ENCODE results near the gene MPL. TPM values are rescaled to one million over a fixed set of nuclear protein-coding genes. Genes with fewer than 3 reads are reported as not detected.

MPL gene
- polyA plus RNA-seq, 1 donor, result 0.21 TPM

GRCh38 chr1:43325381-43325780 is 12.2 kb upstream of the MPL start:
- Histone ChIP-seq H3K27ac (ENCODE audit: low read length) (no peak overlapping the region), H3K9me3 (ENCODE audit: control insufficient read depth, low read depth, low read length) (peaks cover 8% of the 10 kb centered on the region), H3K27me3 (ENCODE audit: control insufficient read depth, insufficient read depth, low read length) (no peaks in the 10 kb centered on the region), H3K36me3 (ENCODE audit: control insufficient read depth, insufficient read depth, low read length) (no peaks in the 10 kb centered on the region), H3K4me3 (ENCODE audit: low read length) (no peak overlapping the region), H3K4me1 (ENCODE audit: control insufficient read depth, insufficient read depth, low read length) (peaks cover 5% of the 10 kb centered on the region)
- DNase-seq, result no peak

- DNase-seq, result no peak
- no peak overlapping the region for H3K27ac ChIP-seq (ENCODE audit: low read length)
- no peaks in the 10 kb centered on the region for H3K36me3 ChIP-seq (ENCODE audit: control insufficient read depth, insufficient read depth, low read length)
- no peak overlapping the region for H3K4me3 ChIP-seq (ENCODE audit: low read length)
- no peaks in the 10 kb centered on the region for H3K27me3 ChIP-seq (ENCODE audit: control insufficient read depth, insufficient read depth, low read length)
- H3K4me1 ChIP-seq (ENCODE audit: control insufficient read depth, insufficient read depth, low read length), result peaks cover 6% of the 10 kb centered on the region
- peaks cover 8% of the 10 kb centered on the region for H3K9me3 ChIP-seq (ENCODE audit: control insufficient read depth, low read depth, low read length)
- WGBS (ENCODE audit: insufficient coverage, low lambda C conversion rate), result no CpG with 5 or more reads among the region's 1 CpG
Measured at GRCh38 chr1:43327549-43328292, 9.9 kb upstream of the MPL start.

DNA sequence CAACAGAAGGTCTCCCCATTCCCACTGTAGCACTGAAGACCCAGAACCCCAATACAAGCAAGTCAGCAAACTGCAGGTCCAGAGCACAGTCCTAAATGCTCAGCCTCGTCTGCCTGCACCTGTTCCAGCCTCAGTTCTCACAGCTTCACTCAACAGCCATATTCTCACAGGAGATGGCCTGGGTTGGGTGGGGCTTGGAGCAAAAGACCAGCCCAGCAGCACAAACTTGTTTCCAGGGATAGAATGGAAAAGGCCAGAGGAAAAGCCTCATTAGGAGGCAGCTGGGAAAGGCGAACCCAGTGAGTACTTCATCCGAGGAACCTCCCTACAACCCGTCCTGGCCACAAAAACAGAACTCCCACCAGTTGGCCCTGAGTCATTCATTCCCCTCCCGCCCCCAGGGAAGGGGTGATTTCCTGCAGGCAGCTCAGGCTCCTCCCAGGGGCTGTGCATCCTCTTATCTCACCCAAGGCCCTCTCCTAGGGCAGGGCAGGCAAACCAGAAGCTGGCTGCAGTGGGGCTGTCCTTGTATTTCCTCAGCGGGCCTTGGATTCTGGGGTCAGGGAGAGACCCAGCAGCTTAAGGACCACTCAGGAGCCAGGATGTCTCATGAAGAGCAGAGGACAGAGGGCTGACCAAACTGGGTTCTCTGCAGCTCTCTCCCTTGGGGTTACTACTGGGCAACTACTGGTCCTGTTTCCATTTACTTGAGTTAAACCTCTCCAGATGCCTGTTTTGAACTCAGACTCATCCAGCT is 7.4 kb upstream of the MPL start:
- Histone ChIP-seq H3K4me3 (ENCODE audit: low read length) (no peak overlapping the region), H3K36me3 (ENCODE audit: control insufficient read depth, insufficient read depth, low read length) (no peaks in the 10 kb centered on the region), H3K27ac (ENCODE audit: low read length) (no peak overlapping the region), H3K27me3 (ENCODE audit: control insufficient read depth, insufficient read depth, low read length) (no peaks in the 10 kb centered on the region), H3K9me3 (ENCODE audit: control insufficient read depth, low read depth, low read length) (peaks cover 6% of the 10 kb centered on the region), H3K4me1 (ENCODE audit: control insufficient read depth, insufficient read depth, low read length) (peaks cover 6% of the 10 kb centered on the region)
- DNase-seq, result peak in 1 of 2 donors; percentile 52
- WGBS (ENCODE audit: insufficient coverage, low lambda C conversion rate), result no CpG with 5 or more reads among the region's 6 CpGs

DNA sequence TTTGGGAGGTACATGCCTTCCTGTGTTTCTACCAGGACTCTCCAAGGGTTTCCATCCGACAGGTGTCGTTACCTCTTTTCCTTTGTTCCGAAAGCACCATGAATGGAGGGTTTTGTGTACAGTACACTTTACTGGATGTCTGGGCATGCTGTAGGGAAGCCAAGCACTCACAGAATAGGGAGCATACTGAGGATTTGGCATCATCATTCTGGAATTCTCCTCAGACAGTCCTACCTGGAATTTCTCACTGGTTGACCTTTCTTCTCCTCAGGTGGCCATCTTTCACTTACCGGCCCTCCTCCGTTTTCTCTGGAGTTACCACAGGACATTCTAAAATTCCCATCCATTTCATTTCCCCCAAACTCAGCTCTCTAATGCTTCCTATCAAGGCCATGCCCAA is 5.9 kb upstream of the MPL start:
- H3K36me3 ChIP-seq (ENCODE audit: control insufficient read depth, insufficient read depth, low read length), result no peaks in the 10 kb centered on the region
- H3K27ac ChIP-seq (ENCODE audit: low read length), result no peak overlapping the region
- no peak overlapping the region for H3K4me3 ChIP-seq (ENCODE audit: low read length)
- peaks cover 6% of the 10 kb centered on the region for H3K4me1 ChIP-seq (ENCODE audit: control insufficient read depth, insufficient read depth, low read length)
- 100% methylated on average over 1 of the region's 5 CpGs for WGBS (ENCODE audit: insufficient coverage, low lambda C conversion rate)
- no peaks in the 10 kb centered on the region for H3K9me3 ChIP-seq (ENCODE audit: control insufficient read depth, low read depth, low read length)
- H3K27me3 ChIP-seq (ENCODE audit: control insufficient read depth, insufficient read depth, low read length), result no peaks in the 10 kb centered on the region
- no peak for DNase-seq

DNA sequence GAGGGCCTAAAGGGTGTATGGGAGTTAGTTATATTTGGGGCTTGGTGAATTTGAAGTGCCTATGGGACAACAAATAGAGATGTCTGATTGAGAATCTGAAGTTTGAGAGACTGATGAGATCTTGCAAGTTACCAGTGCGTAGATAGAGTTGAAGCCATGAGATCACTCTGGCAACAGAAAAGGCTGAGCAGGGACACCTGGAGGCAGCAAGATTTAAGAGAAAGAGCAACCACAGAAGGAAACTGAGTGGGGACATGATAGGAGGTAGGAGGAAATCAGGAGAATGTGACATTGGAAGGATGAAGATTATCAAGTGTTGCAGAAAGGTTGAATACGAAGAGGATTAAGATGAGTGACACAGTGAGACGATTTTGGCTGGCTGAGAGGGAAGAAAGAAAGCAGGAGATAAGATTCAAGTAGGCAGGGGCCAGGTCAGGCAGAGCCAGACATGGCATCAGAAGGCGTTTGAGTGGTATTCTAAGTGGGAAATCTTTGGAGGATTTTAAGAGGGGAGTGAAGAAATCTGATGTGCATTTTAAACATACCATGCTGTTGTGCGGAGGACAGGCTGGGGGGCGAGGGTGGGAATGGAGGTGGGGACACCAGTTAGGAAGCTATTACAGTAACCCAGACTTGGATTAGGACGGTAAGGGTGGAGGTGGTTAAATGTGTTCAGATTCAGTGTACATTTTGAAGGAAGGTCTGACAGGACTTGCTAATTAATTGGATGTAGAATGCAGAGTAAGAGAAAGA is 3.0 kb upstream of the MPL start:
- Histone ChIP-seq H3K36me3 (ENCODE audit: control insufficient read depth, insufficient read depth, low read length) (no peaks in the 10 kb centered on the region), H3K4me1 (ENCODE audit: control insufficient read depth, insufficient read depth, low read length) (peaks cover 6% of the 10 kb centered on the region), H3K9me3 (ENCODE audit: control insufficient read depth, low read depth, low read length) (no peaks in the 10 kb centered on the region), H3K27me3 (ENCODE audit: control insufficient read depth, insufficient read depth, low read length) (no peaks in the 10 kb centered on the region), H3K4me3 (ENCODE audit: low read length) (no peak overlapping the region), H3K27ac (ENCODE audit: low read length) (no peak overlapping the region)
- 89% methylated on average over 4 of the region's 7 CpGs for WGBS (ENCODE audit: insufficient coverage, low lambda C conversion rate)
- DNase-seq, result no peak

DNA sequence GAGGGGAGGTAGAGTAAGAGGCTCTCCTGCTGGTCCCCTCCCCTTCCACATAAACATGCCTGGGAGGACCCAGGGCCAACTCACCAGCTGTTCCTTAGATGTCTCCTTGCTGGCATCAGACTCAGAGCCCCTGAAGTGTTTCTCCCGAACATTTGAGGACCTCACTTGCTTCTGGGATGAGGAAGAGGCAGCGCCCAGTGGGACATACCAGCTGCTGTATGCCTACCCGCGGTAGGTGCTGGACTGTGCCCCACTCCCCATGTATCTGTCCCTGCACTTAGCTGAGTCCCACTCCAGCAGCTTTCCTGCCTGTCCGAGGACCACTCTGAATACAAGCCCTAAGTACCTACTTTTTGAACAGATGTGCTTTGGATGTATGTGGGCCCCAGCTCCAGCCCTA is 383 bp downstream of the MPL start:
- Histone ChIP-seq H3K27ac (ENCODE audit: low read length) (no peak overlapping the region), H3K36me3 (ENCODE audit: control insufficient read depth, insufficient read depth, low read length) (no peaks in the 10 kb centered on the region), H3K4me1 (ENCODE audit: control insufficient read depth, insufficient read depth, low read length) (peaks cover 14% of the 10 kb centered on the region), H3K9me3 (ENCODE audit: control insufficient read depth, low read depth, low read length) (no peaks in the 10 kb centered on the region), H3K27me3 (ENCODE audit: control insufficient read depth, insufficient read depth, low read length) (no peaks in the 10 kb centered on the region), H3K4me3 (ENCODE audit: low read length) (no peak overlapping the region)
- no peak for DNase-seq
- no CpG with 5 or more reads among the region's 5 CpGs for WGBS (ENCODE audit: insufficient coverage, low lambda C conversion rate)

- peaks cover 19% of the 10 kb centered on the region for H3K4me1 ChIP-seq (ENCODE audit: control insufficient read depth, insufficient read depth, low read length)
- no peak overlapping the region for H3K4me3 ChIP-seq (ENCODE audit: low read length)
- no peak overlapping the region for H3K27ac ChIP-seq (ENCODE audit: low read length)
- H3K9me3 ChIP-seq (ENCODE audit: control insufficient read depth, low read depth, low read length), result no peaks in the 10 kb centered on the region
- no peaks in the 10 kb centered on the region for H3K36me3 ChIP-seq (ENCODE audit: control insufficient read depth, insufficient read depth, low read length)
- H3K27me3 ChIP-seq (ENCODE audit: control insufficient read depth, insufficient read depth, low read length), result no peaks in the 10 kb centered on the region
- WGBS (ENCODE audit: insufficient coverage, low lambda C conversion rate), result no CpG with 5 or more reads among the region's 6 CpGs
- no peak for DNase-seq
Measured at GRCh38 chr1:43339584-43340232, 2.1 kb downstream of the MPL start.

GRCh38 chr1:43340559-43340958 is 2.9 kb downstream of the MPL start:
- no peaks in the 10 kb centered on the region for H3K36me3 ChIP-seq (ENCODE audit: control insufficient read depth, insufficient read depth, low read length)
- WGBS (ENCODE audit: insufficient coverage, low lambda C conversion rate), result 0% methylated on average over 1 of the region's 1 CpG

DNA sequence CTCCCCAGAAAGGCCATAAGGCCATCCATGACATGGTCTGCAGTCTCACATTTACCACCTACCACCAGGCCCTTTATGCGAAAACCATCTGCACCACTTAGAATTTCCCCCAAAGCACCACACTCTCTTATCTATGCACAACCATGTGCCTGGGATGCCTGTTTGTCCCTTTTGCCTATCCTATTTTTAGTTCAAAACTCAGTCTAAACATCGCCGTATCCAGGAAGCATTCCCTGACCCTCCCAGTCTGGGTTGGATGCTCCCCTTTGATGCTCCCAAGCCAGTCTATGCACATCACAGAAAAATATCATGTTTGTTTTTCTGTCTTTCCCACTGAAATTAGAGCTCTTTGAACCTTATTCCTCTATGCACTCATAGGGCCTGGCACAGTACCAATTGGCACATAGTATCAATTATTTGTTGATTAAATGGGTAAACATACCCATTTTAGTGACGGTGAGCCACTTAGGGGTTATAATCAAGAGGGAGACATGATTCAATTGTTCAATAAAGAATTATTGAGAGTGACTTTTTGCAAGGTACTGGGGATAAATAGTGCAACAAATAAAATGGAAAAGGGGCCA is 6.7 kb downstream of the MPL start:
- no peak for DNase-seq
- Histone ChIP-seq H3K4me3 (ENCODE audit: low read length) (no peak overlapping the region), H3K27me3 (ENCODE audit: control insufficient read depth, insufficient read depth, low read length) (peaks cover 4% of the 10 kb centered on the region), H3K36me3 (ENCODE audit: control insufficient read depth, insufficient read depth, low read length) (no peaks in the 10 kb centered on the region), H3K27ac (ENCODE audit: low read length) (peak overlapping the region; percentile 45), H3K9me3 (ENCODE audit: control insufficient read depth, low read depth, low read length) (no peaks in the 10 kb centered on the region), H3K4me1 (ENCODE audit: control insufficient read depth, insufficient read depth, low read length) (peaks cover 36% of the 10 kb centered on the region)
- WGBS (ENCODE audit: insufficient coverage, low lambda C conversion rate), result no CpG with 5 or more reads among the region's 4 CpGs

More at GRCh38 chr1:43340559-43340958, 2.9 kb downstream of the MPL start:
- no peaks in the 10 kb centered on the region for H3K9me3 ChIP-seq (ENCODE audit: control insufficient read depth, low read depth, low read length)
- no peaks in the 10 kb centered on the region for H3K27me3 ChIP-seq (ENCODE audit: control insufficient read depth, insufficient read depth, low read length)
- peaks cover 23% of the 10 kb centered on the region for H3K4me1 ChIP-seq (ENCODE audit: control insufficient read depth, insufficient read depth, low read length)
- no peak overlapping the region for H3K4me3 ChIP-seq (ENCODE audit: low read length)
- H3K27ac ChIP-seq (ENCODE audit: low read length), result no peak overlapping the region
- DNase-seq, result no peak

GRCh38 chr1:43345120-43345519 is 7.5 kb downstream of the MPL start:
- Histone ChIP-seq H3K27ac (ENCODE audit: low read length) (peak overlapping the region; percentile 45), H3K27me3 (ENCODE audit: control insufficient read depth, insufficient read depth, low read length) (peaks cover 4% of the 10 kb centered on the region), H3K9me3 (ENCODE audit: control insufficient read depth, low read depth, low read length) (no peaks in the 10 kb centered on the region), H3K4me1 (ENCODE audit: control insufficient read depth, insufficient read depth, low read length) (peaks cover 37% of the 10 kb centered on the region), H3K4me3 (ENCODE audit: low read length) (no peak overlapping the region), H3K36me3 (ENCODE audit: control insufficient read depth, insufficient read depth, low read length) (no peaks in the 10 kb centered on the region)
- no CpG with 5 or more reads among the region's 3 CpGs for WGBS (ENCODE audit: insufficient coverage, low lambda C conversion rate)
- DNase-seq, result peak; percentile 81 to 87
